Measurements from ENCODE around the gene KNDC1.

DNA sequence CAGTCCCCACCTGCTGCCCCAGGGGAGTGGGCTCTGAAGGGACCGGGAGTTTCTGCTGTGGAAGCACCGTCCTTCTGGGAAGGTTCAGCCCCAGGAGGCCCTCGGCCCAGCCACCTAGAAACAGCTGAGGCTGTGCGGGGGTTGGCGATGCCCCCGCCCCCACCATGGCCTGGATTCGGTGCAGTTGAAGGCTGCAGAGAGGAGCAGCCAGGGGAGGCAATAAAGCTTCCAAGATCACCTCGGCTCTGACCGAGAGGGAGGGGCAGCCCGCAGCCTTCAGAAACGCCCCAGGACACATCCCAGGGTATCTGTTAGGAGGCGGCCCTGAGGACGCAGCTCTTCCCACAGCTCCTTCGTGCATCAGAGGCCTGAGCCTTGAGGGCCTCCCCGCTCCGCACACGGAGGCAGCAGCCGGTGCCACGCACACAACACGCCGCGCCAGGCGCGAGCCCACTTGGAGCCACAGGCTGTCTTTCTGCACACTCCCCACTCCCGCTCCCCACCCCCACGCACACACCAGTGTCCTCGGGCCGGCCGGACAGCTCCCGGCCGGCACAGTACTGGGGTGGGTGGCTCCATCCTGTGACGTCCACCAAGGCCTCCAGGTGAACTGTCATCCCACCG lies 1.6 kb downstream of the KNDC1 start:
- TF ChIP-seq POLR2AphosphoS5 (IDR thresholded peaks at IDR 0.05; ENCODE audit: insufficient read depth, low read depth, low read length) (no peak), EZH2 (IDR thresholded peaks at IDR 0.05; ENCODE audit: borderline replicate concordance, low read depth, low read length, severe bottlenecking) (no peak)
- TF ChIP-seq, protein P1, sequence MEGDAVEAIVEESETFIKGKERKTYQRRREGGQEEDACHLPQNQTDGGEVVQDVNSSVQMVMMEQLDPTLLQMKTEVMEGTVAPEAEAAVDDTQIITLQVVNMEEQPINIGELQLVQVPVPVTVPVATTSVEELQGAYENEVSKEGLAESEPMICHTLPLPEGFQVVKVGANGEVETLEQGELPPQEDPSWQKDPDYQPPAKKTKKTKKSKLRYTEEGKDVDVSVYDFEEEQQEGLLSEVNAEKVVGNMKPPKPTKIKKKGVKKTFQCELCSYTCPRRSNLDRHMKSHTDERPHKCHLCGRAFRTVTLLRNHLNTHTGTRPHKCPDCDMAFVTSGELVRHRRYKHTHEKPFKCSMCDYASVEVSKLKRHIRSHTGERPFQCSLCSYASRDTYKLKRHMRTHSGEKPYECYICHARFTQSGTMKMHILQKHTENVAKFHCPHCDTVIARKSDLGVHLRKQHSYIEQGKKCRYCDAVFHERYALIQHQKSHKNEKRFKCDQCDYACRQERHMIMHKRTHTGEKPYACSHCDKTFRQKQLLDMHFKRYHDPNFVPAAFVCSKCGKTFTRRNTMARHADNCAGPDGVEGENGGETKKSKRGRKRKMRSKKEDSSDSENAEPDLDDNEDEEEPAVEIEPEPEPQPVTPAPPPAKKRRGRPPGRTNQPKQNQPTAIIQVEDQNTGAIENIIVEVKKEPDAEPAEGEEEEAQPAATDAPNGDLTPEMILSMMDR (IDR thresholded peaks at IDR 0.05; ENCODE audit: extremely low read depth in 1 of 2, insufficient read depth in 1 of 2, low read depth in 1 of 2, low read length in 2 of 2), result no peak
